Esophagus muscularis mucosa (tissue), 4 donors: ENCODE measurements around the gene RFXANK. TPM values are rescaled to one million over a fixed set of nuclear protein-coding genes. Genes with fewer than 3 reads are reported as not detected.
A peak's percentile ranks its signal among the peaks of the same experiment; 100 is the strongest.

ENCODE experiments used
- DNase-seq: peaks from one replicate; pipeline ENCODE4 v3.0.0-alpha.2; 2017; ENCODE audit errors: extremely low spot score
- H3K27ac ChIP-seq, 4 donors: fragments of 200-600 bp; sonication (generic); replicated peaks in 1 of 4; 1 replicate in 3 of 4; 2 replicates in 1 of 4; pipeline ENCODE4 v1.5.1; 2016 to 2019; ENCODE audit warnings: mild to moderate bottlenecking in 1 of 4
- H3K27me3 ChIP-seq, 4 donors: fragments of 200-600 bp; sonication (generic); one replicate each; pipeline versions ENCODE4 v1.5.1 to v1.6.0; 2016 to 2019
- H3K36me3 ChIP-seq, 4 donors: fragments of 200-600 bp; sonication (generic); one replicate each; pipeline ENCODE4 v1.5.1; 2016 to 2019
- H3K4me1 ChIP-seq, 4 donors: fragments of 200-600 bp; sonication (generic); one replicate each; pipeline ENCODE4 v1.5.1; 2016 to 2019
- H3K4me3 ChIP-seq, 4 donors: fragments of 200-600 bp; sonication (generic); 1 replicate in 2 of 4; 2 replicates in 2 of 4; pipeline ENCODE4 v1.5.1; 2016 to 2019; ENCODE audit warnings: mild to moderate bottlenecking in 4 of 4, moderate library complexity in 1 of 4
- H3K9me3 ChIP-seq, 4 donors: fragments of 200-600 bp; sonication (generic); 1 replicate in 3 of 4; 2 replicates in 1 of 4; pipeline ENCODE4 v1.5.1; 2016 to 2019
- CTCF ChIP-seq, 3 experiments: fragments of 200-600 bp in 2 of 3; fragments of 450-650 bp in 1 of 3; sonication (generic) in 2 of 3; IDR thresholded peaks; one replicate each; pipeline ENCODE4 v1.5.1; 2017 to 2019; ENCODE audit warnings: antibody characterized with exemption in 3 of 3, mild to moderate bottlenecking in 2 of 3, moderate library complexity in 1 of 3
- EP300 ChIP-seq: sonication (generic); formaldehyde crosslinking; IDR thresholded peaks from one replicate; pipeline ENCODE4 v1.6.1; 2017; ENCODE audit warnings: antibody characterized with exemption
- POLR2A ChIP-seq: fragments of 450-650 bp; IDR thresholded peaks from one replicate; pipeline ENCODE4 v1.6.1; 2017; ENCODE audit warnings: antibody characterized with exemption, moderate library complexity, mild to moderate bottlenecking, low read depth
- POLR2AphosphoS5 ChIP-seq, 2 donors: sonication (generic); formaldehyde crosslinking; IDR thresholded peaks; one replicate each; pipeline ENCODE4 v1.6.1; 2017; ENCODE audit warnings: antibody characterized with exemption in 2 of 2
- WGBS: methylation state at CpG from one replicate; pipeline ENCODE4 v1.1.5; 2018; 5-methylcytosine and 5-hydroxymethylcytosine counted together
- intact Hi-C: fragments of 100-400 bp; cut with DNase I; formaldehyde crosslinking; loops from one replicate; pipeline ENCODE4 v1.15.1; 2023
- total RNA-seq, 4 donors: library from RNA; depleted of rRNA; stranded (reverse); fragments of >200 nt; gene quantifications; one replicate each; pipeline versions ENCODE4 v1.1.0 to v1.2.1, GENCODE V29; 2016

Gene RFXANK
- total RNA-seq, 4 donors from 2014 or later = 34.8 to 49.2 (median 38.2) TPM

GRCh38 chr19:19191768-19192077, 335 bp upstream of the RFXANK start:
- no peak for DNase-seq
- H3K9me3 ChIP-seq = no peaks in the 10 kb centered on the region
- H3K27ac ChIP-seq = peak overlapping the region; percentile 98 to 100 (median 98)
- peaks cover 45 to 62% (median 53%) of the 10 kb centered on the region in 4 donors for H3K4me1 ChIP-seq
- H3K27me3 ChIP-seq = no peaks in the 10 kb centered on the region
- H3K36me3 ChIP-seq = peaks cover 2 to 21% (median 20%) of the 10 kb centered on the region in 4 donors
- intact Hi-C loops = loop anchor here (10.0 kb wide), 1 partner anchor 123 kb away; no protein-coding TSS in a partner anchor
- no peak for TF ChIP-seq EP300
- TF ChIP-seq CTCF (IDR thresholded peaks at IDR 0.05) = no peak
- no peak for TF ChIP-seq POLR2AphosphoS5 (IDR thresholded peaks at IDR 0.05)
- TF ChIP-seq POLR2A = no peak
- peak overlapping the region; percentile 75 to 95 (median 82) for H3K4me3 ChIP-seq
- WGBS = 1% methylated on average over 12 of the region's 17 CpGs

- H3K9me3 ChIP-seq = no peaks in the 10 kb centered on the region
- DNase-seq = no peak
- peak overlapping the region; percentile 98 to 100 (median 98) for H3K27ac ChIP-seq
- TF ChIP-seq CTCF (IDR thresholded peaks at IDR 0.05) (no peak), POLR2A (no peak), POLR2AphosphoS5 (IDR thresholded peaks at IDR 0.05) (no peak), EP300 (no peak)
- intact Hi-C loops = loop anchor here (10.0 kb wide), 1 partner anchor 122 kb away; no protein-coding TSS in a partner anchor
- WGBS = under 1% methylated on average over 16 of the region's 22 CpGs
- peaks cover 45 to 62% (median 53%) of the 10 kb centered on the region in 4 donors for H3K4me1 ChIP-seq
- H3K36me3 ChIP-seq = peaks cover 13 to 31% (median 26%) of the 10 kb centered on the region in 4 donors
- H3K27me3 ChIP-seq = no peaks in the 10 kb centered on the region
- H3K4me3 ChIP-seq = peak overlapping the region; percentile 75 to 95 (median 82)
These were observed 909 bp downstream of the RFXANK start for GRCh38 chr19:19192910-19193423.

GRCh38 chr19:19193926-19194325, 1.9 kb downstream of the RFXANK start:
- Histone ChIP-seq H3K27me3 (no peaks in the 10 kb centered on the region), H3K4me1 (peaks cover 45 to 53% (median 47%) of the 10 kb centered on the region in 4 donors), H3K4me3 (peak overlapping the region in 3 of 4 donors; percentile 10 to 95 (median 80)), H3K27ac (no peak overlapping the region), H3K9me3 (no peaks in the 10 kb centered on the region), H3K36me3 (peaks cover 21 to 36% (median 35%) of the 10 kb centered on the region in 4 donors)
- WGBS = 80% methylated on average over 5 of the region's 5 CpGs
- no peak for TF ChIP-seq CTCF (IDR thresholded peaks at IDR 0.05)
- no peak for TF ChIP-seq POLR2AphosphoS5 (IDR thresholded peaks at IDR 0.05)
- TF ChIP-seq POLR2A = no peak
- intact Hi-C loops = loop anchor here (10.0 kb wide), 1 partner anchor 121 kb away; no protein-coding TSS in a partner anchor
- DNase-seq = no peak

- no peak for DNase-seq
- Histone ChIP-seq H3K4me1 (peaks cover 8 to 21% (median 16%) of the 10 kb centered on the region in 4 donors), H3K4me3 (peak overlapping the region; percentile 61 to 79 (median 70)), H3K9me3 (no peaks in the 10 kb centered on the region), H3K36me3 (peaks cover 17 to 48% (median 39%) of the 10 kb centered on the region in 4 donors), H3K27me3 (peaks cover 0 to 11% (median 0%) of the 10 kb centered on the region in 4 donors), H3K27ac (peak overlapping the region; percentile 74 to 86 (median 78))
- 76% methylated on average over 17 of the region's 19 CpGs for WGBS
- intact Hi-C loops = no loop called here
- TF ChIP-seq POLR2AphosphoS5 (IDR thresholded peaks at IDR 0.05) (no peak), CTCF (IDR thresholded peaks at IDR 0.05) (no peak), POLR2A (no peak), EP300 (no peak)
These were observed 9.9 kb downstream of the RFXANK start for GRCh38 chr19:19201697-19202630.
